Measurements from ENCODE around the gene SLC38A10.
A peak's percentile ranks its signal among the peaks of the same experiment; 100 is the strongest.

Gene SLC38A10

GRCh38 chr17:81317961-81318605, 23.0 kb upstream of the SLC38A10 start:
- Histone ChIP-seq H4K8ac (ENCODE audit: low read depth, low read length) (no peak overlapping the region), H3K79me1 (ENCODE audit: low read length) (no peaks in the 10 kb centered on the region), H4K12ac (ENCODE audit: low read depth, low read length) (no peak overlapping the region), H2BK120ac (ENCODE audit: insufficient read depth, low read length, poor library complexity) (no peak overlapping the region), H3K36me3 (ENCODE audit: control insufficient read depth in 1 of 2, insufficient read depth in 2 of 2, low read length in 2 of 2) (no peaks in the 10 kb centered on the region), H3K23ac (ENCODE audit: low read length) (no peak overlapping the region), H3K9ac (ENCODE audit: low read length) (no peak overlapping the region), H3K4me3 (ENCODE audit: low read depth, low read length) (no peak overlapping the region), H4K91ac (ENCODE audit: low read depth, low read length) (no peak overlapping the region), H3K4me2 (ENCODE audit: low read length) (no peak overlapping the region), H3K18ac (ENCODE audit: low read length) (no peak overlapping the region), H3K4me1 (ENCODE audit: control insufficient read depth in 1 of 2, insufficient read depth in 2 of 2, low read length in 2 of 2) (peaks cover 4 to 21% of the 10 kb centered on the region in 2 experiments), H3K14ac (ENCODE audit: low read length) (no peak overlapping the region), H3K27ac (ENCODE audit: low read depth, low read length) (no peak overlapping the region), H3K27me3 (ENCODE audit: insufficient read depth, low read length) (no peaks in the 10 kb centered on the region), H3K79me2 (ENCODE audit: control insufficient read depth, insufficient read depth, low read length, poor library complexity) (no peaks in the 10 kb centered on the region), H3K9me3 (ENCODE audit: insufficient read depth, low read depth, low read length) (peaks cover 1% of the 10 kb centered on the region), H3K4ac (ENCODE audit: low read depth, low read length) (no peak overlapping the region), H2AFZ (ENCODE audit: insufficient read depth, low read length, poor library complexity) (no peak overlapping the region), H2BK12ac (ENCODE audit: low read length) (no peak overlapping the region), H2BK5ac (ENCODE audit: low read depth, low read length, poor library complexity) (no peak overlapping the region), H2AK5ac (ENCODE audit: low read length) (no peak overlapping the region)
- WGBS (ENCODE audit: extremely low coverage, insufficient coverage, insufficient read length) = no CpG with 5 or more reads among the region's 17 CpGs
- no peak for DNase-seq

DNA sequence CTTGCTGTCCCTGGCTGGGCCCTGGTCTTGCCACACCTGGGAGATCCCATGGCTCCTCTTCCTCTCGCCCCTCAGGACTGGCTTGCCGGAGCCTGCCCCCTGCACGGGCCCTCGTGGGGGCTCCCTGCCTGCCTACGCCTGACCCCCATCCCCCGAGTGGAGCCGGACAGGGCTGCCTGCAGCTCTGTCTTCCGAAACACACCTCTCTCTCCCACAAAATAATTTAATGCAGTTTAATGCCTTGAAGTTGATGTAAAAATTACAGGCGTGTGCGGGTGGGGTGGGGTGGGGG, 22.4 kb upstream of the SLC38A10 start:
- H2AFZ ChIP-seq (ENCODE audit: insufficient read depth, low read length, poor library complexity) = no peak overlapping the region
- H3K79me1 ChIP-seq (ENCODE audit: low read length) = no peaks in the 10 kb centered on the region
- H2AK5ac ChIP-seq (ENCODE audit: low read length) = no peak overlapping the region
- H2BK5ac ChIP-seq (ENCODE audit: low read depth, low read length, poor library complexity) = no peak overlapping the region
- no peak overlapping the region for H3K9ac ChIP-seq (ENCODE audit: low read length)
- no peak overlapping the region for H2BK120ac ChIP-seq (ENCODE audit: insufficient read depth, low read length, poor library complexity)
- H3K79me2 ChIP-seq (ENCODE audit: control insufficient read depth, insufficient read depth, low read length, poor library complexity) = no peaks in the 10 kb centered on the region
- H3K4me3 ChIP-seq (ENCODE audit: low read depth, low read length) = no peak overlapping the region
- H3K4me1 ChIP-seq (ENCODE audit: control insufficient read depth in 1 of 2, insufficient read depth in 2 of 2, low read length in 2 of 2) = peaks cover 4 to 21% of the 10 kb centered on the region in 2 experiments
- no peaks in the 10 kb centered on the region for H3K27me3 ChIP-seq (ENCODE audit: insufficient read depth, low read length)
- no peak overlapping the region for H3K23ac ChIP-seq (ENCODE audit: low read length)
- H4K12ac ChIP-seq (ENCODE audit: low read depth, low read length) = no peak overlapping the region
- no peak overlapping the region for H3K4ac ChIP-seq (ENCODE audit: low read depth, low read length)
- no peak overlapping the region for H4K8ac ChIP-seq (ENCODE audit: low read depth, low read length)
- H3K9me3 ChIP-seq (ENCODE audit: insufficient read depth, low read depth, low read length) = peaks cover 1% of the 10 kb centered on the region
- H3K14ac ChIP-seq (ENCODE audit: low read length) = no peak overlapping the region
- WGBS (ENCODE audit: extremely low coverage, insufficient coverage, insufficient read length) = no CpG with 5 or more reads among the region's 10 CpGs
- H3K4me2 ChIP-seq (ENCODE audit: low read length) = no peak overlapping the region
- no peak overlapping the region for H3K27ac ChIP-seq (ENCODE audit: low read depth, low read length)
- H3K18ac ChIP-seq (ENCODE audit: low read length) = no peak overlapping the region
- H3K36me3 ChIP-seq (ENCODE audit: control insufficient read depth in 1 of 2, insufficient read depth in 2 of 2, low read length in 2 of 2) = no peaks in the 10 kb centered on the region
- no peak for DNase-seq
- H4K91ac ChIP-seq (ENCODE audit: low read depth, low read length) = no peak overlapping the region
- H2BK12ac ChIP-seq (ENCODE audit: low read length) = no peak overlapping the region

GRCh38 chr17:81315885-81316391, 20.8 kb upstream of the SLC38A10 start:
- Histone ChIP-seq H3K27ac (ENCODE audit: low read depth, low read length) (no peak overlapping the region), H2BK12ac (ENCODE audit: low read length) (no peak overlapping the region), H3K4me1 (ENCODE audit: control insufficient read depth in 1 of 2, insufficient read depth in 2 of 2, low read length in 2 of 2) (peaks cover 10 to 26% of the 10 kb centered on the region in 2 experiments), H3K27me3 (ENCODE audit: insufficient read depth, low read length) (no peaks in the 10 kb centered on the region), H3K79me1 (ENCODE audit: low read length) (peaks cover 3% of the 10 kb centered on the region), H2BK120ac (ENCODE audit: insufficient read depth, low read length, poor library complexity) (no peak overlapping the region), H3K23ac (ENCODE audit: low read length) (no peak overlapping the region), H3K9ac (ENCODE audit: low read length) (no peak overlapping the region), H3K4ac (ENCODE audit: low read depth, low read length) (no peak overlapping the region), H4K8ac (ENCODE audit: low read depth, low read length) (no peak overlapping the region), H3K4me3 (ENCODE audit: low read depth, low read length) (no peak overlapping the region), H4K91ac (ENCODE audit: low read depth, low read length) (no peak overlapping the region), H2BK5ac (ENCODE audit: low read depth, low read length, poor library complexity) (no peak overlapping the region), H2AFZ (ENCODE audit: insufficient read depth, low read length, poor library complexity) (no peak overlapping the region), H3K18ac (ENCODE audit: low read length) (no peak overlapping the region), H2AK5ac (ENCODE audit: low read length) (peak overlapping the region; percentile 16), H3K36me3 (ENCODE audit: control insufficient read depth in 1 of 2, insufficient read depth in 2 of 2, low read length in 2 of 2) (no peaks in the 10 kb centered on the region), H3K14ac (ENCODE audit: low read length) (no peak overlapping the region), H4K12ac (ENCODE audit: low read depth, low read length) (no peak overlapping the region), H3K79me2 (ENCODE audit: control insufficient read depth, insufficient read depth, low read length, poor library complexity) (no peaks in the 10 kb centered on the region), H3K4me2 (ENCODE audit: low read length) (no peak overlapping the region), H3K9me3 (ENCODE audit: insufficient read depth, low read depth, low read length) (peaks cover 1% of the 10 kb centered on the region)
- no CpG with 5 or more reads among the region's 20 CpGs for WGBS (ENCODE audit: extremely low coverage, insufficient coverage, insufficient read length)
- DNase-seq = no peak

- no peak overlapping the region for H2BK5ac ChIP-seq (ENCODE audit: low read depth, low read length, poor library complexity)
- no peaks in the 10 kb centered on the region for H3K27me3 ChIP-seq (ENCODE audit: insufficient read depth, low read length)
- H4K8ac ChIP-seq (ENCODE audit: low read depth, low read length) = no peak overlapping the region
- peaks cover 1% of the 10 kb centered on the region for H3K9me3 ChIP-seq (ENCODE audit: insufficient read depth, low read depth, low read length)
- no peak overlapping the region for H3K4ac ChIP-seq (ENCODE audit: low read depth, low read length)
- peak overlapping the region; percentile 23 for H3K14ac ChIP-seq (ENCODE audit: low read length)
- H3K27ac ChIP-seq (ENCODE audit: low read depth, low read length) = no peak overlapping the region
- H3K9ac ChIP-seq (ENCODE audit: low read length) = no peak overlapping the region
- H3K36me3 ChIP-seq (ENCODE audit: control insufficient read depth in 1 of 2, insufficient read depth in 2 of 2, low read length in 2 of 2) = no peaks in the 10 kb centered on the region
- H3K23ac ChIP-seq (ENCODE audit: low read length) = no peak overlapping the region
- H3K18ac ChIP-seq (ENCODE audit: low read length) = no peak overlapping the region
- H4K91ac ChIP-seq (ENCODE audit: low read depth, low read length) = no peak overlapping the region
- H3K4me3 ChIP-seq (ENCODE audit: low read depth, low read length) = no peak overlapping the region
- H2BK12ac ChIP-seq (ENCODE audit: low read length) = peak overlapping the region; percentile 31
- WGBS (ENCODE audit: extremely low coverage, insufficient coverage, insufficient read length) = no CpG with 5 or more reads among the region's 19 CpGs
- no peak overlapping the region for H2AFZ ChIP-seq (ENCODE audit: insufficient read depth, low read length, poor library complexity)
- no peak overlapping the region for H4K12ac ChIP-seq (ENCODE audit: low read depth, low read length)
- DNase-seq = no peak
- H2AK5ac ChIP-seq (ENCODE audit: low read length) = peak overlapping the region; percentile 50
- no peaks in the 10 kb centered on the region for H3K79me2 ChIP-seq (ENCODE audit: control insufficient read depth, insufficient read depth, low read length, poor library complexity)
- peaks cover 16 to 32% of the 10 kb centered on the region in 2 experiments for H3K4me1 ChIP-seq (ENCODE audit: control insufficient read depth in 1 of 2, insufficient read depth in 2 of 2, low read length in 2 of 2)
- H2BK120ac ChIP-seq (ENCODE audit: insufficient read depth, low read length, poor library complexity) = no peak overlapping the region
- H3K4me2 ChIP-seq (ENCODE audit: low read length) = no peak overlapping the region
- peaks cover 10% of the 10 kb centered on the region for H3K79me1 ChIP-seq (ENCODE audit: low read length)
Measured at GRCh38 chr17:81315129-81315884, 20.2 kb upstream of the SLC38A10 start.
